GM21367 (cell line): ENCODE measurements around the gene ALB.

ENCODE experiments used
- ATAC-seq: cut with Tn5 transposase; IDR thresholded peaks from one replicate; pipeline ENCODE4 v1.9.1; 2021; ENCODE audit not compliant: unreplicated experiment

Gene ALB

GRCh38 chr4:73408181-73408867 lies 4.2 kb downstream of the ALB start:
- ATAC-seq, result no peak

- ATAC-seq, result no peak
These were observed 5.2 kb downstream of the ALB start for GRCh38 chr4:73409012-73409862.

- ATAC-seq, result no peak
These were observed 6.0 kb downstream of the ALB start for GRCh38 chr4:73409978-73410548.

- ATAC-seq, result no peak
These were observed 7.0 kb downstream of the ALB start for GRCh38 chr4:73410916-73411730.

GRCh38 chr4:73411731-73412414 lies 7.8 kb downstream of the ALB start:
- ATAC-seq, result no peak

- no peak for ATAC-seq
These were observed 9.2 kb downstream of the ALB start for GRCh38 chr4:73413294-73413755.

GRCh38 chr4:73414936-73415271 lies 10.8 kb downstream of the ALB start:
- ATAC-seq, result no peak

- ATAC-seq, result no peak
These were observed 11.7 kb downstream of the ALB start for GRCh38 chr4:73415807-73416238.

GRCh38 chr4:73416423-73417087 lies 12.5 kb downstream of the ALB start:
- no peak for ATAC-seq

- ATAC-seq, result no peak
These were observed 13.3 kb downstream of the ALB start for GRCh38 chr4:73417342-73417741.

GRCh38 chr4:73417973-73418372 lies 13.9 kb downstream of the ALB start:
- no peak for ATAC-seq

GRCh38 chr4:73418677-73419076 lies 14.6 kb downstream of the ALB start:
- ATAC-seq, result no peak

GRCh38 chr4:73419106-73420038 lies 15.3 kb downstream of the ALB start:
- ATAC-seq, result no peak

- ATAC-seq, result no peak
These were observed 16.5 kb downstream of the ALB start for GRCh38 chr4:73420615-73421014.

- ATAC-seq, result no peak
These were observed 17.8 kb downstream of the ALB start for GRCh38 chr4:73421708-73422457.

- ATAC-seq, result no peak
These were observed 18.3 kb downstream of the ALB start for GRCh38 chr4:73422458-73422752.

GRCh38 chr4:73423184-73423583 lies 19.1 kb downstream of the ALB start:
- no peak for ATAC-seq

- ATAC-seq, result no peak
These were observed 22.6 kb downstream of the ALB start for GRCh38 chr4:73426666-73427065.
